Measurements from ENCODE around the gene POLH. TPM values are rescaled to one million over a fixed set of nuclear protein-coding genes. Genes with fewer than 3 reads are reported as not detected.
"Not testable (repeated sequence)": the region's sequence is repeated elsewhere in the genome, so short reads cannot be mapped to it uniquely, and the experiment has no call there.

POLH gene
- total RNA-seq, 1 donor from 2014 or later, result 19.6 TPM

DNA sequence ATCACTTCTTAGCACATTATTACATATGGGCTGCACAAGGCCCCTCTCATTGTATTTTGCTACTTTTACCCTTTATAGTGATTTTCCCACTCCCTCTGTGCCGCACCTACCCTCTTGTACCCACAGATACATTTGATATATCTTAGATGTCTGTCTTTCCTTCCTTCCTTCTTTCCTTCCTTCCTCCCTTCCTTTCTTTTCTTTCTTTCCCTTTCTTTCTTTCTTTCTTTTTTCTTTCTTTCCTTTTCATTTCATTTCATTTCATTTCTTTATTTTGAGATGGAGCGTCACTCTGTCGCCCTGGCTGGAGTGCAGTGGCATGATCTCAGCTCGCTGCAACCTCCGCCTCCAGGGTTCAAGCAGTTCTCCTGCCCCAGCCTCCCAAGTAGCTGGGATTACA lies 12.2 kb downstream of the POLH start:
- TF ChIP-seq, protein P1, sequence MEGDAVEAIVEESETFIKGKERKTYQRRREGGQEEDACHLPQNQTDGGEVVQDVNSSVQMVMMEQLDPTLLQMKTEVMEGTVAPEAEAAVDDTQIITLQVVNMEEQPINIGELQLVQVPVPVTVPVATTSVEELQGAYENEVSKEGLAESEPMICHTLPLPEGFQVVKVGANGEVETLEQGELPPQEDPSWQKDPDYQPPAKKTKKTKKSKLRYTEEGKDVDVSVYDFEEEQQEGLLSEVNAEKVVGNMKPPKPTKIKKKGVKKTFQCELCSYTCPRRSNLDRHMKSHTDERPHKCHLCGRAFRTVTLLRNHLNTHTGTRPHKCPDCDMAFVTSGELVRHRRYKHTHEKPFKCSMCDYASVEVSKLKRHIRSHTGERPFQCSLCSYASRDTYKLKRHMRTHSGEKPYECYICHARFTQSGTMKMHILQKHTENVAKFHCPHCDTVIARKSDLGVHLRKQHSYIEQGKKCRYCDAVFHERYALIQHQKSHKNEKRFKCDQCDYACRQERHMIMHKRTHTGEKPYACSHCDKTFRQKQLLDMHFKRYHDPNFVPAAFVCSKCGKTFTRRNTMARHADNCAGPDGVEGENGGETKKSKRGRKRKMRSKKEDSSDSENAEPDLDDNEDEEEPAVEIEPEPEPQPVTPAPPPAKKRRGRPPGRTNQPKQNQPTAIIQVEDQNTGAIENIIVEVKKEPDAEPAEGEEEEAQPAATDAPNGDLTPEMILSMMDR (IDR thresholded peaks at IDR 0.05), result no peak
- no peak overlapping the region for H3K27ac ChIP-seq
- H3K4me1 ChIP-seq, result no peaks in the 10 kb centered on the region
- H3K4me3 ChIP-seq, result no peak overlapping the region
- intact Hi-C loops (cut with DNase I), result no loop called here
- no peak for DNase-seq
- H3K9me3 ChIP-seq, result no peaks in the 10 kb centered on the region
- H3K36me3 ChIP-seq, result peaks cover 91% of the 10 kb centered on the region
- no peak for ATAC-seq
- no peaks in the 10 kb centered on the region for H3K27me3 ChIP-seq (ENCODE audit: low read depth)

DNA sequence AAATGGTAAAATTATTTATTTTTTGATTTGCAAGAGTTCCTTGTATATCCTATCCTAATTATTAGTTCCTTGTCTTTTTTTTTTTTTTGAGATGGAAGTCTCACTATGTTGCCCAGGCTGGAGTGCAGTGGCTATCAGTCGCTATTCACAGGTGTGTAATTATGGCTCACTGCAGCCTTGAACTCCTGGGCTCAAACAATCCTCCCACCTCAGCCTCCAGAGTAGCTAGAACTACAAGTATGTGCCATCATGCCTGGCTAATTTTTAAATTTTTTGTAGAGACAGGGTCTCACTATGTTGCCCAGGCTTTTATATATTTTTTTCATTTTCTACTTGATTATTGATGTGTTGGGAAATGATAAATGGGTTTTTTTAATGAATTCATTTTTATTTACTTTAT lies 13.6 kb downstream of the POLH start:
- H3K4me3 ChIP-seq; DNase-seq; H3K4me1 ChIP-seq; ATAC-seq; H3K9me3 ChIP-seq; intact Hi-C loops (cut with DNase I); H3K27me3 ChIP-seq (ENCODE audit: low read depth); H3K27ac ChIP-seq: not testable (repeated sequence)
- peaks cover 81% of the 10 kb centered on the region for H3K36me3 ChIP-seq

DNA sequence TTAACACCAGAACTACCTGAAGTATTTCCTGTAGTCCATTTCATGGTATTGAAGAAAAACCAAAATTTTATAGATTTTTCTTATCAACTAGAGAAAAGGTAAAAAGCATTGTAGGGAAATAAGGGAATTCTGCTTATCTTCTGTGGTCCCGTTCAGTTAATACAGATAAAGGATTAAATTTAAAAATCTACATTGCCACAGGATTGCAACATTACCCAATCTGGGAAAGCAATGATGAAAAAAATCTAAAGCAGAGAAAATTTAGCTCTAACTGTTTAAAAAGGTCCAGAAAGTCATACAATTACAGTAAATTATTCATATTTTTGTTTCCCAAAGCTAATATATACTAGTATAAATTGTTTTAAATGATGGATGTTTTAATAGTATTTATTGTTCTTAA lies 18.0 kb downstream of the POLH start:
- H3K4me1 ChIP-seq, result no peaks in the 10 kb centered on the region
- no peaks in the 10 kb centered on the region for H3K27me3 ChIP-seq (ENCODE audit: low read depth)
- H3K36me3 ChIP-seq, result peaks cover 63% of the 10 kb centered on the region
- no peaks in the 10 kb centered on the region for H3K9me3 ChIP-seq
- intact Hi-C loops (cut with DNase I), result no loop called here
- H3K27ac ChIP-seq, result no peak overlapping the region
- TF ChIP-seq, protein P1 (IDR thresholded peaks at IDR 0.05), result no peak
- DNase-seq (no peak), ATAC-seq (no peak)
- no peak overlapping the region for H3K4me3 ChIP-seq

DNA sequence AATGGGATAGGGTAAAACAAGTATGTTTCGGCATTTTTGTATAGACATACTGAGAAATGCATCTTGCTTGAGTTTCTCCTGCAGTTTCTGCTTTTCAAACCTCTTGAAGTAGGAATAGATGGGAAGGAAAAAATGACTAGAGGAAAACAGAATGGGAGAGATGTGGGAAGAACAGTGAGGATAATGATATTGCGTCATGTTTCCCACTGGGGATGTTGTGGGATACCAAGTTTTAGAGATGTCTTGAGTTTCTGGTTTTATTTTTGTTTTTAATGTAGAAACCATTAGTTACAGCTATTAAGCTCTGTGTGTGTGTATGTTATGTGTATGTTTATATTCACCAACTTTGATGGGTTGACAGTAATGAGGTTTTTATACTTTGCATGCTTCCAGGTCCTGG lies 24.6 kb downstream of the POLH start:
- Histone ChIP-seq H3K4me1 (no peaks in the 10 kb centered on the region), H3K9me3 (no peaks in the 10 kb centered on the region), H3K4me3 (no peak overlapping the region), H3K27ac (no peak overlapping the region), H3K27me3 (ENCODE audit: low read depth) (no peaks in the 10 kb centered on the region), H3K36me3 (peaks cover 86% of the 10 kb centered on the region)
- TF ChIP-seq, protein P1 (IDR thresholded peaks at IDR 0.05), result no peak
- DNase-seq (no peak), ATAC-seq (no peak)
- intact Hi-C loops (cut with DNase I), result no loop called here

DNA sequence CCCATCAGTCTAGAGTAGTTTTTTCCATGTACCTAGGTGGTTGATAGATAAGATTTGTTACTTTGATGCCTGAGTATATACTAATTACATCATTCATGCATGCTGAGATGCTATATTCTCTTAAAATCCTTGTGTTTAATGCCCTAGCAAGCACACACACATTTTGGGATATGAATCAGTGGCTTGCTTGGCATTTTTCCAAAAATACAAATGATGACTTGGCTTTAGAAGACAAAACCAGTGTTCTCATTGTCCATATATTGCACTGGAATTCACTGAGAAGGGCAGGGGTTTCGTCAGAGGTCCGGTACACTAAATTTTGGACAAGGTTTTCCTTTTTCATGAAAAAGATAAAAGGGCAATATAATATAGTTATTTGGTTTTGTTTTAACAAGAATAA lies 28.2 kb downstream of the POLH start:
- H3K4me3 ChIP-seq, result no peak overlapping the region
- peaks cover 10% of the 10 kb centered on the region for H3K4me1 ChIP-seq
- no peak for ATAC-seq
- no peaks in the 10 kb centered on the region for H3K27me3 ChIP-seq (ENCODE audit: low read depth)
- no peak for DNase-seq
- H3K9me3 ChIP-seq, result no peaks in the 10 kb centered on the region
- no peak overlapping the region for H3K27ac ChIP-seq
- peaks cover 81% of the 10 kb centered on the region for H3K36me3 ChIP-seq
- intact Hi-C loops (cut with DNase I), result no loop called here
- TF ChIP-seq, protein P1 (IDR thresholded peaks at IDR 0.05), result no peak

DNA sequence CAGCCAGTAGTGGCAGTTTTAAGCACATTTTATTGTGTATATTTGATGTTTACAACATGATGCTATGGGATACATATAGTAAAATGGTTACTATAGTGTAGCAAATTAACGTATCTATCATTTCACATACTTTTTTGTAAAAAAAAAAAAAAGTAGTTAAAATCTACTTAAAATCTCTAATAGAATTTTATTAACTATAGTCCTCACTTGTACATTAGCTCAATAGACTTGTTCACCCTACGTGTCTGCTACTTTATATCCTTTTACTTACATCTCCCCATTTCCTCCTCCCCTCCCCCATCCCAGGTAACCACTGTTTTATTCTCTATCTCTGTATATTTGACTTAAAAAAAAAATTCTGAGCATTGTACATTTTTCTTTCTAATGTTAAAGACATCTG lies 30.0 kb downstream of the POLH start:
- intact Hi-C loops (cut with DNase I), result no loop called here
- Histone ChIP-seq H3K4me1 (peaks cover 10% of the 10 kb centered on the region), H3K9me3 (no peaks in the 10 kb centered on the region), H3K36me3 (peaks cover 79% of the 10 kb centered on the region), H3K27ac (no peak overlapping the region), H3K27me3 (ENCODE audit: low read depth) (no peaks in the 10 kb centered on the region), H3K4me3 (no peak overlapping the region)
- TF ChIP-seq, protein P1 (IDR thresholded peaks at IDR 0.05), result no peak
- DNase-seq (no peak), ATAC-seq (no peak)
